SK-N-MC (cell line): Measurements from ENCODE around the gene UBXN6.

Experiments used
- EZH2 ChIP-seq: fragments of 200-600 bp; sonication (generic); IDR thresholded peaks from one replicate; pipeline ENCODE4 v1.6.1; 2017; ENCODE audit warnings: antibody characterized with exemption
- FOXP2 ChIP-seq: optimal IDR thresholded peaks from 2 replicates; pipeline ENCODE3; 2011; ENCODE audit warnings: mild to moderate bottlenecking, moderate library complexity; ENCODE audit not compliant: insufficient read depth; ENCODE audit errors: extremely low read length, control extremely low read depth
- POLR2AphosphoS5 ChIP-seq: IDR thresholded peaks from 2 replicates; pipeline ENCODE4 v1.6.1; 2012; ENCODE audit warnings: mild to moderate bottlenecking, low read depth, low read length, borderline replicate concordance

DNA sequence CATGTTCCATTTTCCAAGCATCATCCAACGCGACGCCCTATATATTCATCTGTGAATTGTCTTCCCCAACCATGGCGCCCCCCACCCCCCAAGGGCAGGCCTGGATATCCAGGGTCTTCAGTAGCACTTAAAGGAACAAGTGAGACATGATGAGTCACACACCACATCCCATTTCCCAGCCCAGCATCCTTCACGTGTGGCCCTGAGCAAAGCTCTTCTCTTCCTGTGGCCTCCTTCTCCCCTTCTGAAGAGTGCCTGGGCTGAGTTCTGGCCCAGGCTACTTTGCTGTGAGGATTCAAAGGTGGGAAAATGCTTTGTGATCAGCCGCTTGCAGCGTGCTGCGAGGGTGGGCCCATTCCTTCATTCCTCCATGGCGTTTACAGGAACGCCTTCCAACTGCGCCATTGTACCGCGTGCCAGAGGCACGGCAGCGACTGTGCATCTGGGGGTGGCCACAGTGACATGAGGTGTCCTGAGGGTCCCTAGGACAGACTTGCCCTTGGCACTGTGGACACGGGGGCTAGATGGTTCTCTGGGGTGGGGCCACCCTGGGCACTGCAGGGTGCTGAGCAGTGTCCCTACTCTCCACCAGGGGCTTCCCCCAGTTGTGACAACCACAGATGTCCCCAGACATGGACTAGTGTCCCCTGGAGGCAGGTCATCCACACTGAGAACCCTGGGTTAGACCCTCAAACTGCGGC lies 49.0 kb upstream of the UBXN6 start:
- no peak for TF ChIP-seq FOXP2
- TF ChIP-seq POLR2AphosphoS5, result no peak
- TF ChIP-seq EZH2, result no peak
